ENCODE results near the gene DHRS9. TPM values are rescaled to one million over a fixed set of nuclear protein-coding genes. Genes with fewer than 3 reads are reported as not detected.

Gene DHRS9
- total RNA-seq, 1 experiment from 2014 or later, result not detected

DNA sequence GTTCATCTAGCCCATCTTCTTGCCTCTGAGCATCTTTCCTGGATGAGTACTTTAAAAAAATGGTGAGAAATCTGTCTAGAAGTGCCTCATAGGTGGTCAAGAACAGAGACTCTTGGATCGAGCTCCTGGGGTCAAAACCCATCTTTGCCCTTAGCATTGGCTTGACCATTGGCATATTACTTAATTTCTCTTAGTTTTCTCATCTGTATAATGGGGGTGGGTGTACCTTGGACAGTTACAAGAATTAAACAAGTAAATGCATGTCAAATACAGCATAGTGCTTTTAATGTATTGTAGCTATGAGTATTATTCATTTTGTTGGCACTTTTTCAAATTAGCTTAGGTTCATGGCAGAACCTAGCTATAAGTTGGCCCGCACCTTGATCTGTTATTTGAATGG, 36.8 kb downstream of the DHRS9 start:
- POLR2A ChIA-PET (ENCODE audit: unreplicated experiment), result no interaction called here
- DNase-seq, result no peak
- Histone ChIP-seq H4K20me1 (ENCODE audit: insufficient read depth) (no peaks in the 10 kb centered on the region), H3K36me3 (ENCODE audit: low read depth) (no peaks in the 10 kb centered on the region), H3K9me2 (ENCODE audit: insufficient read depth) (no peaks in the 10 kb centered on the region), H3K9me3 (ENCODE audit: insufficient read depth, low read depth) (no peaks in the 10 kb centered on the region), H3K4me2 (no peak overlapping the region), H3K27ac (no peak overlapping the region), H3K27me3 (ENCODE audit: insufficient read depth, low read depth) (no peaks in the 10 kb centered on the region), H3K4me1 (replicated peaks; ENCODE audit: insufficient read depth) (peaks cover 9% of the 10 kb centered on the region; the same call in 1 of the 2 replicates), H3K79me2 (ENCODE audit: low read depth) (no peaks in the 10 kb centered on the region), H3F3A (ENCODE audit: insufficient read depth, low read depth) (no peaks in the 10 kb centered on the region), H2AFZ (no peak overlapping the region), H3K4me3 (no peak overlapping the region)
- no peak for TF ChIP-seq EZH2 (IDR thresholded peaks at IDR 0.05; ENCODE audit: low read depth)
- TF ChIP-seq, protein P1, sequence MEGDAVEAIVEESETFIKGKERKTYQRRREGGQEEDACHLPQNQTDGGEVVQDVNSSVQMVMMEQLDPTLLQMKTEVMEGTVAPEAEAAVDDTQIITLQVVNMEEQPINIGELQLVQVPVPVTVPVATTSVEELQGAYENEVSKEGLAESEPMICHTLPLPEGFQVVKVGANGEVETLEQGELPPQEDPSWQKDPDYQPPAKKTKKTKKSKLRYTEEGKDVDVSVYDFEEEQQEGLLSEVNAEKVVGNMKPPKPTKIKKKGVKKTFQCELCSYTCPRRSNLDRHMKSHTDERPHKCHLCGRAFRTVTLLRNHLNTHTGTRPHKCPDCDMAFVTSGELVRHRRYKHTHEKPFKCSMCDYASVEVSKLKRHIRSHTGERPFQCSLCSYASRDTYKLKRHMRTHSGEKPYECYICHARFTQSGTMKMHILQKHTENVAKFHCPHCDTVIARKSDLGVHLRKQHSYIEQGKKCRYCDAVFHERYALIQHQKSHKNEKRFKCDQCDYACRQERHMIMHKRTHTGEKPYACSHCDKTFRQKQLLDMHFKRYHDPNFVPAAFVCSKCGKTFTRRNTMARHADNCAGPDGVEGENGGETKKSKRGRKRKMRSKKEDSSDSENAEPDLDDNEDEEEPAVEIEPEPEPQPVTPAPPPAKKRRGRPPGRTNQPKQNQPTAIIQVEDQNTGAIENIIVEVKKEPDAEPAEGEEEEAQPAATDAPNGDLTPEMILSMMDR (conservative IDR thresholded peaks at IDR 0.05), result no peak
- no TSS peak for BruUV-seq (replicated peaks)
- CTCF ChIA-PET, result no interaction called here
- intact Hi-C loops (cut with micrococcal nuclease; ENCODE audit: unreplicated experiment), result loop anchor here (5.0 kb wide), 1 partner anchor 144 kb away; no protein-coding TSS in a partner anchor

- intact Hi-C loops (cut with micrococcal nuclease; ENCODE audit: unreplicated experiment), result loop anchor here (5.0 kb wide), 1 partner anchor 145 kb away; no protein-coding TSS in a partner anchor
- CTCF ChIA-PET, result no interaction called here
- POLR2A ChIA-PET (ENCODE audit: unreplicated experiment), result no interaction called here
These were observed 37.5 kb downstream of the DHRS9 start for GRCh38 chr2:169106563-169107545.

GRCh38 chr2:169107645-169108044, 38.3 kb downstream of the DHRS9 start:
- Histone ChIP-seq H2AFZ (no peak overlapping the region), H3K4me2 (no peak overlapping the region), H3K4me1 (replicated peaks; ENCODE audit: insufficient read depth) (peaks cover 9% of the 10 kb centered on the region; the same call in 1 of the 2 replicates), H4K20me1 (ENCODE audit: insufficient read depth) (no peaks in the 10 kb centered on the region), H3K4me3 (no peak overlapping the region), H3F3A (ENCODE audit: insufficient read depth, low read depth) (no peaks in the 10 kb centered on the region), H3K27ac (no peak overlapping the region), H3K9me3 (ENCODE audit: insufficient read depth, low read depth) (no peaks in the 10 kb centered on the region), H3K9me2 (ENCODE audit: insufficient read depth) (no peaks in the 10 kb centered on the region), H3K36me3 (ENCODE audit: low read depth) (no peaks in the 10 kb centered on the region), H3K79me2 (ENCODE audit: low read depth) (no peaks in the 10 kb centered on the region), H3K27me3 (ENCODE audit: insufficient read depth, low read depth) (no peaks in the 10 kb centered on the region)
- intact Hi-C loops (cut with micrococcal nuclease; ENCODE audit: unreplicated experiment), result loop anchor here (5.0 kb wide), 1 partner anchor 145 kb away; no protein-coding TSS in a partner anchor
- DNase-seq, result peak in 1 of 2 experiments; percentile 57
- ChIA-PET POLR2A (ENCODE audit: unreplicated experiment) (no interaction called here), CTCF (no interaction called here)
- TF ChIP-seq, protein P1 (conservative IDR thresholded peaks at IDR 0.05), result no peak
- TF ChIP-seq EZH2 (IDR thresholded peaks at IDR 0.05; ENCODE audit: low read depth), result no peak
- no TSS peak for BruUV-seq (replicated peaks)

More at GRCh38 chr2:169106563-169107545, 37.5 kb downstream of the DHRS9 start:
- Histone ChIP-seq H4K20me1 (ENCODE audit: insufficient read depth) (no peaks in the 10 kb centered on the region), H3F3A (ENCODE audit: insufficient read depth, low read depth) (no peaks in the 10 kb centered on the region), H3K27ac (no peak overlapping the region), H3K9me2 (ENCODE audit: insufficient read depth) (no peaks in the 10 kb centered on the region), H3K4me3 (no peak overlapping the region), H2AFZ (no peak overlapping the region), H3K9me3 (ENCODE audit: insufficient read depth, low read depth) (no peaks in the 10 kb centered on the region), H3K27me3 (ENCODE audit: insufficient read depth, low read depth) (no peaks in the 10 kb centered on the region), H3K4me1 (replicated peaks; ENCODE audit: insufficient read depth) (peaks cover 9% of the 10 kb centered on the region; the same call in 1 of the 2 replicates), H3K36me3 (ENCODE audit: low read depth) (no peaks in the 10 kb centered on the region), H3K79me2 (ENCODE audit: low read depth) (no peaks in the 10 kb centered on the region), H3K4me2 (no peak overlapping the region)
- TF ChIP-seq EZH2 (IDR thresholded peaks at IDR 0.05; ENCODE audit: low read depth), result no peak
- TF ChIP-seq, protein P1 (conservative IDR thresholded peaks at IDR 0.05), result no peak
- no TSS peak for BruUV-seq (replicated peaks)
- DNase-seq, result no peak

Measured in PC-9 (cell line).